ENCODE data around the gene RMRP. TPM values are rescaled to one million over a fixed set of nuclear protein-coding genes. Genes with fewer than 3 reads are reported as not detected.

RMRP gene
- total and polyA plus RNA-seq, 9 of the 15 experiments (the other 6 are each of a cell fraction or from before 2014, with no cell fraction given) = 75.7 to 89,974 (median 13,378) TPM; not detected in 3

DNA sequence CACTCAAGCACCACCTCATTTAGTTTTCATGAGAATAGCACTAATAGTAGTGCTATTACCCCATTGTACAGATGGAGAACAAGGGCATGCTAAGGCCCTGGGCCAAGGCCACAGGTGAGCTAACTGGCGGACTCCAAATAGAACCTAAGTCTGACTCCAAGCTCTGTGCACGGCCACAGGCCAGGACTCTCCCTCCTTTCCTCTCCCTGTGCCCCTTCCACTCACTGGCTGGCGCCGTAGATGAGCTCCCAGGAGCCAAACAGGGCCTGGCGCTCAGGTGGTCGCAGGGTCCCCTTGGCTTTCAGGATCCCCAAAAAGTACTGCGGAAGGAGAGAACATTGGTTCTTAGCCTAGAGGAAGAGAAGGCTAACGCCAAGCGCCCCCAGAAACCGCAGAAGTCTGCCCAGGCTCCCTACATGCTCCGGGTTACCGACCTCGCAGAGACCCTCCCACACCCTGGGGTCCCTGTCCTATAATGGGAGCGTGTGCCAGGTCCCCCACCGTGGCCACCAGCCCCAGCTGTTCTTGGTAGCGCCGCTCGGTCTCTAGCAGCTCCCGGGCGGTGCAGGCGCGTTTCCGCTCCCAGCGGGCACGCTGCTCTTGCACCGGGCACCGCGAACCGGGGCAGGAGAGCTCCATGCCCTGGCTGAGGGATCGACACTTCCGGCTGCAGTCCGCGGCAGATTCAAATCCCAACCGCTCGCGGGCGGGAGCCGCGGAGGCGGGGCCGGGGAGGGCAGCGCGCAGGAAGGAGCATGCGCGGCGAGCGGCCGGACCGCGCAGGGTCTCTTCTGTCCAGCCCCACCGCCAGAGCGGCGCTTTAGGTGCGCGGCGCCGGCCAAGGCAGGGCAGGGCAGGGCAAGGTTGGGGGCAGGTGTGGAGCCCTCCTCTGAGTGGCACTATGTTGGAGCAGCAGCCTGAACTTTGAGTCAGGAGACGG is 7.0 kb upstream of the RMRP start, which contains the start of gene ARHGEF39 (continued):
- TF ChIP-seq, protein P1, sequence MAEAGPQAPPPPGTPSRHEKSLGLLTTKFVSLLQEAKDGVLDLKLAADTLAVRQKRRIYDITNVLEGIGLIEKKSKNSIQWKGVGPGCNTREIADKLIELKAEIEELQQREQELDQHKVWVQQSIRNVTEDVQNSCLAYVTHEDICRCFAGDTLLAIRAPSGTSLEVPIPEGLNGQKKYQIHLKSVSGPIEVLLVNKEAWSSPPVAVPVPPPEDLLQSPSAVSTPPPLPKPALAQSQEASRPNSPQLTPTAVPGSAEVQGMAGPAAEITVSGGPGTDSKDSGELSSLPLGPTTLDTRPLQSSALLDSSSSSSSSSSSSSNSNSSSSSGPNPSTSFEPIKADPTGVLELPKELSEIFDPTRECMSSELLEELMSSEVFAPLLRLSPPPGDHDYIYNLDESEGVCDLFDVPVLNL (CRISPR knock-in tag; IDR thresholded peaks at IDR 0.05; ENCODE audit: low read depth) = peak; percentile 98
- TF ChIP-seq MTA3 (IDR thresholded peaks at IDR 0.05; ENCODE audit: borderline replicate concordance) = 0 out of 2 replicates have a peak, but pooled peaks have one; percentile 77
- TF ChIP-seq, protein P2, sequence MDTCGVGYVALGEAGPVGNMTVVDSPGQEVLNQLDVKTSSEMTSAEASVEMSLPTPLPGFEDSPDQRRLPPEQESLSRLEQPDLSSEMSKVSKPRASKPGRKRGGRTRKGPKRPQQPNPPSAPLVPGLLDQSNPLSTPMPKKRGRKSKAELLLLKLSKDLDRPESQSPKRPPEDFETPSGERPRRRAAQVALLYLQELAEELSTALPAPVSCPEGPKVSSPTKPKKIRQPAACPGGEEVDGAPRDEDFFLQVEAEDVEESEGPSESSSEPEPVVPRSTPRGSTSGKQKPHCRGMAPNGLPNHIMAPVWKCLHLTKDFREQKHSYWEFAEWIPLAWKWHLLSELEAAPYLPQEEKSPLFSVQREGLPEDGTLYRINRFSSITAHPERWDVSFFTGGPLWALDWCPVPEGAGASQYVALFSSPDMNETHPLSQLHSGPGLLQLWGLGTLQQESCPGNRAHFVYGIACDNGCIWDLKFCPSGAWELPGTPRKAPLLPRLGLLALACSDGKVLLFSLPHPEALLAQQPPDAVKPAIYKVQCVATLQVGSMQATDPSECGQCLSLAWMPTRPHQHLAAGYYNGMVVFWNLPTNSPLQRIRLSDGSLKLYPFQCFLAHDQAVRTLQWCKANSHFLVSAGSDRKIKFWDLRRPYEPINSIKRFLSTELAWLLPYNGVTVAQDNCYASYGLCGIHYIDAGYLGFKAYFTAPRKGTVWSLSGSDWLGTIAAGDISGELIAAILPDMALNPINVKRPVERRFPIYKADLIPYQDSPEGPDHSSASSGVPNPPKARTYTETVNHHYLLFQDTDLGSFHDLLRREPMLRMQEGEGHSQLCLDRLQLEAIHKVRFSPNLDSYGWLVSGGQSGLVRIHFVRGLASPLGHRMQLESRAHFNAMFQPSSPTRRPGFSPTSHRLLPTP (IDR thresholded peaks at IDR 0.05; ENCODE audit: borderline replicate concordance, extremely low read depth, insufficient read length) = no peak
- TF ChIP-seq RBM25 (IDR thresholded peaks at IDR 0.05; ENCODE audit: low read depth, low read length, severe bottlenecking) = no peak
- no peak for TF ChIP-seq FOXA1 (IDR thresholded peaks at IDR 0.05; ENCODE audit: borderline replicate concordance)
- no peak for TF ChIP-seq ZNF584 (CRISPR knock-in tag; IDR thresholded peaks at IDR 0.05; ENCODE audit: low read depth)
- TF ChIP-seq ELF2 (CRISPR knock-in tag; IDR thresholded peaks at IDR 0.05) = peak; percentile 61
- TF ChIP-seq HNRNPUL1 (IDR thresholded peaks at IDR 0.05; ENCODE audit: low read length) = no peak
- TF ChIP-seq PHB2 (IDR thresholded peaks at IDR 0.05; ENCODE audit: low read depth) = no peak
- peak; percentile 81 for TF ChIP-seq ELF1 (tag; IDR thresholded peaks at IDR 0.05)
- TF ChIP-seq, protein P3, sequence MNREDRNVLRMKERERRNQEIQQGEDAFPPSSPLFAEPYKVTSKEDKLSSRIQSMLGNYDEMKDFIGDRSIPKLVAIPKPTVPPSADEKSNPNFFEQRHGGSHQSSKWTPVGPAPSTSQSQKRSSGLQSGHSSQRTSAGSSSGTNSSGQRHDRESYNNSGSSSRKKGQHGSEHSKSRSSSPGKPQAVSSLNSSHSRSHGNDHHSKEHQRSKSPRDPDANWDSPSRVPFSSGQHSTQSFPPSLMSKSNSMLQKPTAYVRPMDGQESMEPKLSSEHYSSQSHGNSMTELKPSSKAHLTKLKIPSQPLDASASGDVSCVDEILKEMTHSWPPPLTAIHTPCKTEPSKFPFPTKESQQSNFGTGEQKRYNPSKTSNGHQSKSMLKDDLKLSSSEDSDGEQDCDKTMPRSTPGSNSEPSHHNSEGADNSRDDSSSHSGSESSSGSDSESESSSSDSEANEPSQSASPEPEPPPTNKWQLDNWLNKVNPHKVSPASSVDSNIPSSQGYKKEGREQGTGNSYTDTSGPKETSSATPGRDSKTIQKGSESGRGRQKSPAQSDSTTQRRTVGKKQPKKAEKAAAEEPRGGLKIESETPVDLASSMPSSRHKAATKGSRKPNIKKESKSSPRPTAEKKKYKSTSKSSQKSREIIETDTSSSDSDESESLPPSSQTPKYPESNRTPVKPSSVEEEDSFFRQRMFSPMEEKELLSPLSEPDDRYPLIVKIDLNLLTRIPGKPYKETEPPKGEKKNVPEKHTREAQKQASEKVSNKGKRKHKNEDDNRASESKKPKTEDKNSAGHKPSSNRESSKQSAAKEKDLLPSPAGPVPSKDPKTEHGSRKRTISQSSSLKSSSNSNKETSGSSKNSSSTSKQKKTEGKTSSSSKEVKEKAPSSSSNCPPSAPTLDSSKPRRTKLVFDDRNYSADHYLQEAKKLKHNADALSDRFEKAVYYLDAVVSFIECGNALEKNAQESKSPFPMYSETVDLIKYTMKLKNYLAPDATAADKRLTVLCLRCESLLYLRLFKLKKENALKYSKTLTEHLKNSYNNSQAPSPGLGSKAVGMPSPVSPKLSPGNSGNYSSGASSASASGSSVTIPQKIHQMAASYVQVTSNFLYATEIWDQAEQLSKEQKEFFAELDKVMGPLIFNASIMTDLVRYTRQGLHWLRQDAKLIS (CRISPR knock-in tag; IDR thresholded peaks at IDR 0.05) = no peak
- TF ChIP-seq FOXJ2 (tag; IDR thresholded peaks at IDR 0.05) = no peak
- TF ChIP-seq ZNF263 (CRISPR knock-in tag; IDR thresholded peaks at IDR 0.05; ENCODE audit: borderline replicate concordance) = no peak
- no peak for TF ChIP-seq NFE2 (IDR thresholded peaks at IDR 0.05; ENCODE audit: low read depth)
- TF ChIP-seq U2AF1 (optimal IDR thresholded peaks at IDR 0.05; ENCODE audit: low read depth, low read length) = no peak
- no peak for TF ChIP-seq ZNF431 (CRISPR knock-in tag; IDR thresholded peaks at IDR 0.05)
- TF ChIP-seq, protein P4, sequence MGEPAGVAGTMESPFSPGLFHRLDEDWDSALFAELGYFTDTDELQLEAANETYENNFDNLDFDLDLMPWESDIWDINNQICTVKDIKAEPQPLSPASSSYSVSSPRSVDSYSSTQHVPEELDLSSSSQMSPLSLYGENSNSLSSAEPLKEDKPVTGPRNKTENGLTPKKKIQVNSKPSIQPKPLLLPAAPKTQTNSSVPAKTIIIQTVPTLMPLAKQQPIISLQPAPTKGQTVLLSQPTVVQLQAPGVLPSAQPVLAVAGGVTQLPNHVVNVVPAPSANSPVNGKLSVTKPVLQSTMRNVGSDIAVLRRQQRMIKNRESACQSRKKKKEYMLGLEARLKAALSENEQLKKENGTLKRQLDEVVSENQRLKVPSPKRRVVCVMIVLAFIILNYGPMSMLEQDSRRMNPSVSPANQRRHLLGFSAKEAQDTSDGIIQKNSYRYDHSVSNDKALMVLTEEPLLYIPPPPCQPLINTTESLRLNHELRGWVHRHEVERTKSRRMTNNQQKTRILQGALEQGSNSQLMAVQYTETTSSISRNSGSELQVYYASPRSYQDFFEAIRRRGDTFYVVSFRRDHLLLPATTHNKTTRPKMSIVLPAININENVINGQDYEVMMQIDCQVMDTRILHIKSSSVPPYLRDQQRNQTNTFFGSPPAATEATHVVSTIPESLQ (CRISPR knock-in tag; IDR thresholded peaks at IDR 0.05) = no peak
